ENCODE measurements around the gene CDC25B. TPM values are rescaled to one million over a fixed set of nuclear protein-coding genes. Genes with fewer than 3 reads are reported as not detected.

Gene CDC25B
- total RNA-seq, 1 donor from 2014 or later: 29.4 TPM

- Mint-ChIP-seq H3K27me3 (ENCODE audit: low read depth) (peaks cover 5% of the 10 kb centered on the region), H3K9me3 (no peaks in the 10 kb centered on the region), H3K27ac (peak overlapping the region; percentile 99), H3K4me1 (peaks cover 28% of the 10 kb centered on the region), H3K36me3 (no peaks in the 10 kb centered on the region), H3K4me3 (no peak overlapping the region)
- DNase-seq (ENCODE audit: low spot score in 2 of 2, unreplicated experiment in 2 of 2): no peak
- TF ChIP-seq CTCF (IDR thresholded peaks at IDR 0.05; ENCODE audit: unreplicated experiment): no peak
Measured at GRCh38 chr20:3812975-3813847, 17.1 kb downstream of the CDC25B start.

- H3K4me1 Mint-ChIP-seq: peaks cover 29% of the 10 kb centered on the region
Measured at GRCh38 chr20:3813848-3814581, 17.9 kb downstream of the CDC25B start.

GRCh38 chr20:3814928-3815495 lies 18.9 kb downstream of the CDC25B start:
- Mint-ChIP-seq H3K9me3 (no peaks in the 10 kb centered on the region), H3K27ac (no peak overlapping the region), H3K4me3 (no peak overlapping the region), H3K4me1 (peaks cover 33% of the 10 kb centered on the region), H3K36me3 (no peaks in the 10 kb centered on the region), H3K27me3 (ENCODE audit: low read depth) (peaks cover 5% of the 10 kb centered on the region)
- no peak for TF ChIP-seq CTCF (IDR thresholded peaks at IDR 0.05; ENCODE audit: unreplicated experiment)
- no peak for DNase-seq (ENCODE audit: low spot score in 2 of 2, unreplicated experiment in 2 of 2)

More at GRCh38 chr20:3813848-3814581, 17.9 kb downstream of the CDC25B start:
- Mint-ChIP-seq H3K36me3 (no peaks in the 10 kb centered on the region), H3K9me3 (no peaks in the 10 kb centered on the region), H3K4me3 (no peak overlapping the region), H3K27ac (peak overlapping the region; percentile 99), H3K27me3 (ENCODE audit: low read depth) (peaks cover 5% of the 10 kb centered on the region)
- DNase-seq (ENCODE audit: low spot score in 2 of 2, unreplicated experiment in 2 of 2): no peak
- TF ChIP-seq CTCF (IDR thresholded peaks at IDR 0.05; ENCODE audit: unreplicated experiment): no peak

- Mint-ChIP-seq H3K27me3 (ENCODE audit: low read depth) (peaks cover 5% of the 10 kb centered on the region), H3K27ac (no peak overlapping the region), H3K36me3 (no peaks in the 10 kb centered on the region), H3K4me3 (no peak overlapping the region), H3K4me1 (peaks cover 34% of the 10 kb centered on the region), H3K9me3 (no peaks in the 10 kb centered on the region)
- no peak for DNase-seq (ENCODE audit: low spot score in 2 of 2, unreplicated experiment in 2 of 2)
- no peak for TF ChIP-seq CTCF (IDR thresholded peaks at IDR 0.05; ENCODE audit: unreplicated experiment)
Measured at GRCh38 chr20:3815703-3816315, 19.7 kb downstream of the CDC25B start.

Data from mesothelial cell of epicardium (in vitro differentiated cells).